ENCODE results near the gene ESRRG. TPM values are rescaled to one million over a fixed set of nuclear protein-coding genes. Genes with fewer than 3 reads are reported as not detected.

ESRRG gene
- total RNA-seq, 4 donors from 2014 or later: 1.9 to 6.8 (median 3.2) TPM; not detected in 1

- no peak for ATAC-seq
- no peaks in the 10 kb centered on the region for H3K9me3 ChIP-seq
- no peak for TF ChIP-seq POLR2A (IDR thresholded peaks at IDR 0.05)
- no peak for TF ChIP-seq CTCF (IDR thresholded peaks at IDR 0.05)
- TF ChIP-seq POLR2AphosphoS5 (IDR thresholded peaks at IDR 0.05): no peak
- no peak for TF ChIP-seq EP300 (IDR thresholded peaks at IDR 0.05)
- no peaks in the 10 kb centered on the region for H3K27me3 ChIP-seq
- H3K4me3 ChIP-seq: no peak overlapping the region
- no peaks in the 10 kb centered on the region for H3K4me1 ChIP-seq
- no peak overlapping the region for H3K27ac ChIP-seq
- H3K36me3 ChIP-seq: no peaks in the 10 kb centered on the region
These were observed 168.3 kb downstream of the ESRRG start for GRCh38 chr1:216554934-216555333.

GRCh38 chr1:216553766-216554165 is 169.5 kb downstream of the ESRRG start:
- Histone ChIP-seq H3K4me3 (no peak overlapping the region), H3K27me3 (no peaks in the 10 kb centered on the region), H3K9me3 (no peaks in the 10 kb centered on the region), H3K4me1 (no peaks in the 10 kb centered on the region), H3K36me3 (no peaks in the 10 kb centered on the region), H3K27ac (no peak overlapping the region)
- ATAC-seq: no peak
- TF ChIP-seq EP300 (IDR thresholded peaks at IDR 0.05) (no peak), POLR2A (IDR thresholded peaks at IDR 0.05) (no peak), CTCF (IDR thresholded peaks at IDR 0.05) (no peak), POLR2AphosphoS5 (IDR thresholded peaks at IDR 0.05) (no peak)
- 68 to 94% methylated on average over 2 to 3 of the region's 3 CpGs for whole genome bisulfite sequencing, 2 donors (ENCODE audit: low coverage in 1 of 2)

- 33 to 63% methylated on average over 1 of the region's 1 CpG for WGBS, 2 donors (ENCODE audit: low coverage in 1 of 2)
- H3K27me3 ChIP-seq: no peaks in the 10 kb centered on the region
- H3K27ac ChIP-seq: no peak overlapping the region
- no peaks in the 10 kb centered on the region for H3K36me3 ChIP-seq
- no peak for TF ChIP-seq EP300 (IDR thresholded peaks at IDR 0.05)
- TF ChIP-seq CTCF (IDR thresholded peaks at IDR 0.05): no peak
- TF ChIP-seq POLR2A (IDR thresholded peaks at IDR 0.05): no peak
- no peak for TF ChIP-seq POLR2AphosphoS5 (IDR thresholded peaks at IDR 0.05)
- H3K4me3 ChIP-seq: no peak overlapping the region
- H3K9me3 ChIP-seq: no peaks in the 10 kb centered on the region
- ATAC-seq: no peak
- H3K4me1 ChIP-seq: no peaks in the 10 kb centered on the region
These were observed 170.2 kb downstream of the ESRRG start for GRCh38 chr1:216553040-216553439.

- TF ChIP-seq EP300 (IDR thresholded peaks at IDR 0.05): no peak
- no peak for TF ChIP-seq CTCF (IDR thresholded peaks at IDR 0.05)
- no peak for TF ChIP-seq POLR2AphosphoS5 (IDR thresholded peaks at IDR 0.05)
- TF ChIP-seq POLR2A (IDR thresholded peaks at IDR 0.05): no peak
These were observed 173.4 kb downstream of the ESRRG start for GRCh38 chr1:216549796-216550195.

GRCh38 chr1:216542741-216543140 is 180.5 kb downstream of the ESRRG start:
- no peak for ATAC-seq
- TF ChIP-seq POLR2A (IDR thresholded peaks at IDR 0.05) (no peak), CTCF (IDR thresholded peaks at IDR 0.05) (no peak), EP300 (IDR thresholded peaks at IDR 0.05) (no peak), POLR2AphosphoS5 (IDR thresholded peaks at IDR 0.05) (no peak)
- H3K27me3 ChIP-seq: no peaks in the 10 kb centered on the region

More at GRCh38 chr1:216549796-216550195, 173.4 kb downstream of the ESRRG start:
- Histone ChIP-seq H3K36me3 (no peaks in the 10 kb centered on the region), H3K27me3 (no peaks in the 10 kb centered on the region), H3K4me1 (no peaks in the 10 kb centered on the region), H3K9me3 (no peaks in the 10 kb centered on the region), H3K4me3 (no peak overlapping the region), H3K27ac (no peak overlapping the region)
- ATAC-seq: no peak
- WGBS, 2 donors (ENCODE audit: low coverage in 1 of 2): 21 to 51% methylated on average over 2 to 3 of the region's 4 CpGs

More at GRCh38 chr1:216542741-216543140, 180.5 kb downstream of the ESRRG start:
- Histone ChIP-seq H3K9me3 (no peaks in the 10 kb centered on the region), H3K4me1 (no peaks in the 10 kb centered on the region), H3K27ac (no peak overlapping the region), H3K36me3 (no peaks in the 10 kb centered on the region), H3K4me3 (no peak overlapping the region)
- WGBS, 2 donors (ENCODE audit: low coverage in 1 of 2): 33 to 69% methylated on average over 1 to 2 of the region's 2 CpGs
